HG03095 (cell line): Measurements from ENCODE around the gene RASGRF2.
"Not testable (repeated sequence)": the region's sequence is repeated elsewhere in the genome, so short reads cannot be mapped to it uniquely, and the experiment has no call there.

Experiments used
- ATAC-seq: cut with Tn5 transposase; IDR thresholded peaks from one replicate; pipeline ENCODE4 v1.9.1; 2021; ENCODE audit warnings: moderate library complexity; ENCODE audit not compliant: unreplicated experiment

Gene RASGRF2

DNA sequence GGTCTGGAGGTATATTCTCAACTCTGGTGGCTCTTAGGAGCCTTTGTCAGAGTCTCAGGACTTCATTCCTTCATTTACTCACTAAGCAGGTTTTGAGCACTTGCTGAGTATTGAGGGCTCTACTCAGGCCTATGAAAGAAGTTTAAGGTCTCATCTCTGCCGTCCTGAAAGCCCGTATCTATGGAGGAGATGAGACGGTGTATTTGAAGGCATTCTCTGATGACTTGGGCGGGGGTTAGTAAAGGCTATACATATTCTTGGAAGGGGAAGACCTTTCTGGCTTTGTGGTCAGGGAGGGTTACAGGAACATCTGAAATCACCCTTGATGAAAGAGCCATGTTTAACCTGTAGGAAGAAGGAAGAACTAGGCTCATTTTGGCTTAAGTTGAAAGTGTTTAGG lies 21.9 kb downstream of the RASGRF2 start:
- no peak for ATAC-seq

GRCh38 chr5:80985600-80986228 lies 25.6 kb downstream of the RASGRF2 start:
- no peak for ATAC-seq

DNA sequence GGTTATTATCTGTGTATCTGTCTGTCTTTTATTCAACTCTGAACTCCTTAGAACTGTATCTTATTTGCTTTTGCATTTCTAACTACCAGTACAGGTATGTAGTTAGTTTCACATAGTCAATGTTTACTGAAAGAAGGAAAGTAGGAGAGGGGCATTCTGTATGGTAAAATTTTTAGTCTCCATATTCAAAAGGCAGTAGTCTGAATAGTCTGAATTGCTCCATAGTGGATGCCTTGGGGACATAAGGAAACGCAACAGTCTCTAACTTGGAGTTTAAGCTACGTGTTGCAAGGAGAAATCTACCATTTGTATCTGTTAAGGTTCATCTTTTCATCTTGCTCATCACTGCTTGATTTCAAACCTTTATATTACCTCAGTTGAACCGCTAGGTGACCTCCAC lies 26.2 kb downstream of the RASGRF2 start:
- ATAC-seq, result no peak

GRCh38 chr5:80987078-80987766 lies 27.1 kb downstream of the RASGRF2 start:
- ATAC-seq, result no peak

GRCh38 chr5:80988419-80988935 lies 28.3 kb downstream of the RASGRF2 start:
- ATAC-seq, result no peak

- no peak for ATAC-seq
These were observed 29.7 kb downstream of the RASGRF2 start for GRCh38 chr5:80989883-80990282.

DNA sequence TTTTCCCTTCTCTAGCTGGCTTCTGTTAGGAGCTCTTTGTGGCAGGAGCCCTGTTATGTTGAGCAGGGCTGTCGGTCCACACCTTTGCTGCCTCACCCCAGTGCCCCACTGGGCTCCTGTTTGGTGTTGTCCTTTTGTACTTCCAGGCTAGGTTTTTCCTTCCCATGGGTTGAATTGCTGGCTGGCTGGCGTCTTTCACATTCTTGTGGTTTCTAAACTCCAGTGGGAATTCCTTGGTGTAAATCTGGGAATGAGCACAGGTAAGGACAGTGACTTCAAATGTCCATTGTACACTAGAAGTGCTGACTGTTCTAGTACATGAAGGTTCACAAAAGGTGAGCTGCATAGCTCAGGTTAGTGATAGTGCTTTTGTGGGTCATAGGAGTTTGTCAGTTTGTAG lies 30.4 kb downstream of the RASGRF2 start:
- no peak for ATAC-seq

DNA sequence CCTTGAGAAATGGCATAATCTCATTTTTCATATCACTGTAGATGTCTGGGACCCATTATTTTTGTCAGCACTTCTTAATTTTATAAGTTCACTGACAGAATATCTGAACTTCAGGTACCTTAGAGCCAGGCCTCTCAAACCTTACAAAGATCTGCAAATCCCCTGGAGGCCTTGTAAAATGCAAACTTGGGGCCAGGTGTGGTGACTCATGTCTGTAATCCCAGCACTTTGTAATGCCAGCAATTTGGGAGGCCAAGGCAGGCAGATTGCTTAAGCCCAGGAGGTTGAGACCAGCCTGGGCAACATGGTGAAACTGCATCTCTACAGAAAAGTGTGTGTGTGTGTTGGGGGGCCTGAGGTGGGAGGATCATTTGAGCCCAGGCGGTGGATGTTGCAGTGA lies 30.8 kb downstream of the RASGRF2 start:
- no peak for ATAC-seq

DNA sequence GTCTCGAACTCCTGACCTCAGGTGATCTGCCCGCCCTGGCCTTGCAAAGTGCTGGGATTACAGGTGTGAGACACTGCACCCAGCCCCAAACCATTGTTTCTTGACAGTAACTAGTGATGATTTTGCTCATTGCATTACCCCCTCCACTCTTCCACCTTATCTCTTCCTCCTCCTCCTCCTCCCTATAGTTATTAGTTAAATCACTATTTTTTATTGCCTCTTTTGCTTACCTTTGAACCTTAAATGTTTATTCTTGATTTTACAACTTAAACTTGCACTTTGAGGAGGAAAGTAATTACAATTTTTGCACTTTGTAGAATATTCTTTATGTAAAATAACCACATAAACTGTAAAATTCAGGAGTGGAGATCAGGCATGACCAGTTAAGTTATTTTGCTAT lies 35.7 kb downstream of the RASGRF2 start:
- no peak for ATAC-seq

DNA sequence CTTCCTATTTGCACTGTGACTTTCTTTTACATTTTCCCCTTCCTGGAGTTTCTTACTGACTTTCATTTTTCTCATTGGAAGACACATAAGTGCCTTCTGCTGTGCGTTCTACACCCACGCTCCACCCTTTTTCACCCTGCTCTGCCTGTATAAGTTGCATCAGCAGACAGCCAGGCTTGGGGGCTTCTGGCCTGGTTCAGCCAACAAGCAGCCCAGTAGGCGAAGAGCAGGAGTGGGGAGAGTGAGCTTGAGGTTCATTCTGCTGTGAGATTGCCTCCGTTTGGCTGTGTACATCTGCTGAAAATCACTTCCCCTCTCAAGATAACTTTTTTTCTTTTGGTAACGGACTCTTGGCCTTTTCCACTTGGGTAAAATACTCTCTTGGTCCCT lies 38.4 kb downstream of the RASGRF2 start:
- no peak for ATAC-seq

DNA sequence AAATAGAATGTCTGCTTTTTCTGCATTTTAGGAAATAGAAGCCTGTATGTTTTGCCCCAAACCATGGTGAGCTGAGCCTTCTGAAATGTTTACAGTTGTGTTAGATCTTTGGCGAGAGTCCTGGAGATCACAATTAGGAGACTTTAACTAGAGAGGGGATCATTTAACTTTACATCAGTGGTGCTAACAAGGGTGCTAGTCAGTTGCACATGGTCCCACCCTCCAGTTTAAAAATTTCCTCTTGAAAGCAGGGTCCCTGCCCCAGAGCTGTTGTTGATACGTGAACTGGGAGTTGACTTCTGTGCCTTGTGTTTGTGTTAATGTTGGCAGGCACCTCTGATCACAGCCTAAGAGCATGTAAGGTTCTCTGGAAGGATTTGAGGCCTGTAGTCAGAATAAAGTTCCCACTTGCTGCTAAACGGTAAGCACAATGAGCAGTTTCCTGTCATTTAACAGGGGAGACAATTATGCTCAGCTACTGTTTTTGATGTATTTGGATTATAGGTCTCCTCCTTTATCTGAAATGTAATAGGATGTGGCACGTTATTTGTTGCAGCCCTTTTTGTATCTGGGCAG lies 43.7 kb downstream of the RASGRF2 start:
- ATAC-seq, result no peak

- ATAC-seq, result no peak
These were observed 45.5 kb downstream of the RASGRF2 start for GRCh38 chr5:81005708-81006107.

DNA sequence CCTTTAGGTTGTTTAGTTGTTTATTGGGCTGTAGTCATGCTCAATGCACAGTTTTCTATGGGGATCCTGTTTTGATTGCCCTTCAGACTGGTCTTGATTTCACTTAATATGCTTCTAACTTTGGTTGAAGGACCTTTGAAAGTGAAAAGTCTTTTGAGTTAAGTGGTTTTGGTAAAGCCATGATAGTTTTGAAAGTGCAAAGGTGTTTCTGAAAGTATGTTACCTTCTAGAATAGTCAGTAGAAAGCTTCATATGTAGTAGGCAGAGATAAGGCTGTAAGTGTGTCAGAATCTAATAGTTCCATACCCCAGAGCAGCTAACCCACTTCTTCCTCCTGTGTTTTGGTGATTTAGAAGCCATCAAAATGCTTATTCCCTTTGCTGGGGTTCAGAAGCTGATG lies 46.1 kb downstream of the RASGRF2 start:
- no peak for ATAC-seq

- no peak for ATAC-seq
These were observed 46.9 kb downstream of the RASGRF2 start for GRCh38 chr5:81006947-81007636.

DNA sequence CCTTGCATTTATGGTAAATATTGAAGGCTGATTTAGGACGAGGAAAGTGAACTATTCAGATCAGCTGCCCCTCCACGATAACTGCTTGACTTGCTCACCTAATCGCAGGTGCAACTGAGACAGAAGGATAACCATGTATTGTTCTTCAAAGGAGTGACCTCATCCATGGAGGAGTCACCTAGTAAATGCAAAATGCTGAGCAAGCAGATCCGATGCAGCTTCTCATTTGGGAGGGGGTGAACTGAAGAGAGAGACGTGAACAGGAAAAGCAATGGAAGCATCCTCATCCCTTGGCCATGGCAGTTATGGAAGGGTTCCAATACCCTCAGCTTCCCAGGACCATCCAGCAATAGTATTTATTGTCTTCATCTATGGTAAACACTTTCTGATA lies 47.5 kb downstream of the RASGRF2 start:
- no peak for ATAC-seq

DNA sequence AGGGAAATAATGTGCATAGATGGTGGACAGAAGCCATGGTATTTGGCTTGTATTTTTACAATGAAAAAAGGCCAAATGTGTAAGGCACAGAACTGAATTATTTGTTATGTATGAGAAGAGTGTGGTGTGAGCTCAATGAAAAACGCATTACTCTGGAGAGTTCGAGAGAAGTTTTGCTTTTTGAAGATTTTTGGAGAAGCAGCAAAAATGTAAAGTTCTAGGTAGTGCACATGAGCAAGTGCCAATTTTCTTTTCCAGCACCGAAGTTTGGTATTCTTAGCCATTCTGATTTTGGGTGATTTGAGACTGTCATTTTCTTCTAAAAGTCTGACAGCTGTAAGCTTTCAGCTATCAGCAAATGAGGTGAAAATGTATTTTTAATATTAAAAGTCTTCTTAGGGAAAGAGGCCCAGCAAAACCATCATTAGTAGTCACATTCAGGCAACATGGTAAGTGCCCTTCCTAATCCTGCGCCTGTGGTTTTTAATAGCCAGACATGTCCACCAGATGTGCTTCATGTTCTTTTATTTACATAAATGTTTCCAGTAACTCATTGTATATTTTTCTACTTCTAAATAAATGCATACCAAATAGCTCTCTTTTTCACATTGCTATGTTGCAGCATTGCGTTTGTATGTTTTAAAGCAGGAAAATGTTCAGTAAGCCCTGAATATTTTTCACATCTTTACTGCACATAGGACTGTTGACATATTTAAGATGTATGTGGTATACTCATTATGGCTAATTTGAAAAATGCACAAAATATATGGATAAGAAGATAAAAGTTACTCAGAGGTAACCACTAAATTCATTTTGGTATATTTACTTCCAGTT lies 50.4 kb downstream of the RASGRF2 start:
- ATAC-seq, result no peak

GRCh38 chr5:81014348-81014747 lies 54.2 kb downstream of the RASGRF2 start:
- no peak for ATAC-seq

GRCh38 chr5:81016116-81016515 lies 56.0 kb downstream of the RASGRF2 start:
- no peak for ATAC-seq

- ATAC-seq, result no peak
These were observed 57.2 kb downstream of the RASGRF2 start for GRCh38 chr5:81017320-81017719.

DNA sequence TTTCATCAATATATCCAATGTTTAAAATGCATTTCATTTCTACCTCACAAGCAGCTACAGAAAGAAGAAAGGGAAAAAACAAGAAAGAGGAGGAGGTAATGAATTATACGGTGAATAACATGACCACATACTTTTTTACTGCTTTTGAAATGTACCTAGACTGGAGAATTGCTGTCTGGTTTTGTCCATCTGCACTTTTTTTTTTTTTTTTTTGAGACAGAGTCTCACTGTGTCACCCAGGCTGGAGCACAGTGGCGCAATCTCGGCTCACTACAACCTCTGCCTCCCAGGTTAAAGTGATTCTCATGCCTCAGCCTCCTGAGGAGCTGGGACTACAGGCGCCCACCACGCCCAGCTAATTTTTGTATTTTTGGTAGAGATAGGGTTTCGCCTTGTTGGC lies 58.4 kb downstream of the RASGRF2 start:
- ATAC-seq, result not testable (repeated sequence)

DNA sequence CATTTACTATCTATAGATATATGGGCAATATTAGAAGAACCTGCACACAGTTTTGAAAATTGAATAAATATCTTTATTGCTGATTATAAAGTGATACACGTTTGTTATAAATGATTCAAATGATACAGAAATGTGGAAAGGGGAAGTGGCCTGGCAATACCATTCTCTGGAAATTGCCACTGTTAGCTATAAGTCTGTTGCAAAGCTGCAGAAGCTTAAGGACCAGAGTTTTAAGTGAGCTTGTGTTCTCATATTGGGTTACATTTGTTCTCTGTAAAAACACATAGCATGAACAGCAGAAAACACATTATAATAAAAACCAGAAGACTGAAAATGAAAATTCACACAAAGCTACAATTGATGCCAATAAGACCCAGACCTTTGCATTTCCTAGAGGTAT lies 59.6 kb downstream of the RASGRF2 start:
- no peak for ATAC-seq
